Pancreas (tissue), 10 donors: Measurements from ENCODE around the gene KRT35. TPM values are rescaled to one million over a fixed set of nuclear protein-coding genes. Genes with fewer than 3 reads are reported as not detected.

Experiments used
- ATAC-seq, 4 donors: fragments of 200-7000 bp; cut with Tn5 transposase; one replicate each; pipeline versions ENCODE4 v1.8.0 to v1.9.1; 2020; ENCODE audit warnings: mild to moderate bottlenecking in 4 of 4, moderate library complexity in 4 of 4
- DNase-seq, 6 donors: peaks; one replicate each; pipeline ENCODE4 v3.0.0-alpha.2; 2020
- FAIRE-seq: peaks from 2 replicates; lab custom pipeline; 2012; peaks lifted over from hg19 to GRCh38; lab: Jason Lieb, UNC
- H3K27ac ChIP-seq, 4 donors: fragments of 200-600 bp; sonication (generic); 1 replicate in 3 of 4; 2 replicates in 1 of 4; pipeline versions ENCODE4 v1.5.0 to v1.8.0; 2020
- H3K27me3 ChIP-seq, 4 donors: fragments of 200-600 bp; one replicate each; pipeline ENCODE4 v1.8.0; 2021
- H3K36me3 ChIP-seq, 3 donors: fragments of 200-600 bp; sonication (generic) in 1 of 3; one replicate each; pipeline versions ENCODE4 v1.5.0 to v1.8.0; 2020 to 2021
- H3K4me1 ChIP-seq, 3 donors: fragments of 200-600 bp; one replicate each; pipeline ENCODE4 v1.8.0; 2021
- H3K4me3 ChIP-seq, 4 donors: fragments of 200-600 bp; sonication (generic) in 2 of 4; one replicate each; pipeline versions ENCODE4 v1.5.0 to v1.8.0; 2020 to 2021
- H3K9me3 ChIP-seq, 4 donors: fragments of 200-600 bp; one replicate each; pipeline ENCODE4 v1.8.0; 2021
- CTCF ChIP-seq, 4 donors: fragments of 200-600 bp; sonication (generic) in 3 of 4; IDR thresholded peaks; one replicate each; pipeline versions ENCODE4 v1.5.0 to v1.8.0; 2021; ENCODE audit warnings: antibody characterized with exemption in 4 of 4
- WGBS, 2 donors: extraction: QIAGEN DNeasy Blood & Tissue Kit; methylation state at CpG; one replicate each; pipeline ENCODE4 v1.1.7; 2013; 5-methylcytosine and 5-hydroxymethylcytosine counted together
- intact Hi-C, 3 donors: fragments of 100-400 bp; cut with DNase I; formaldehyde crosslinking; loops; one replicate each; pipeline versions ENCODE4 v1.11.1 to v1.14.2; 2022
- polyA plus RNA-seq, 2 donors: library from polyadenylated mRNA; stranded (reverse); fragments of 200-250 nt; gene quantifications; one replicate each; pipeline ENCODE4 v1.2.3, GENCODE V29; 2013
- total RNA-seq, 6 donors: library from RNA; stranded (reverse); fragmentation: NEBNext Ultra II Directional in 4 of 6; extraction: Animal tissue kit (Norgen Biotek cat#: 25700) in 4 of 6; gene quantifications; one replicate each; pipeline versions ENCODE4 v1.2.1 to v1.2.4, GENCODE V29; 2021 to 2023
- donor health status: healthy with polysubstance abuse.
- donor health status: DM: no; HTN: no; CAD: no; lungs with moderate emphysema.
- donor health status: DM: no; HTN: no; CAD: no.
- donor health status: control.
- donor health status: control.
- donor health status: Bipolar disorder and iron deficiency.
- donor health status: DM: yes; HTN: yes; CAD: no.
- donor health status: DM: no; HTN: no; CAD: no.
- donor health status: DM: no; HTN: no; CAD: no.
- donor health status: DM: yes; HTN: yes; CAD: no.

Gene KRT35
- total and polyA plus RNA-seq, 8 donors: not detected

- no peaks in the 10 kb centered on the region for H3K27me3 ChIP-seq
- ATAC-seq: no peak
- H3K4me1 ChIP-seq: no peaks in the 10 kb centered on the region
- no peak for TF ChIP-seq CTCF (IDR thresholded peaks at IDR 0.05)
- peak in 1 of 6 donors; percentile 26 for DNase-seq
- H3K36me3 ChIP-seq: no peaks in the 10 kb centered on the region
- H3K9me3 ChIP-seq: no peaks in the 10 kb centered on the region
- no peak for FAIRE-seq
- no peak overlapping the region for H3K27ac ChIP-seq
- no peak overlapping the region for H3K4me3 ChIP-seq
- intact Hi-C loops: no loop called here
- WGBS, 2 donors: 64 to 71% methylated on average over 8 of the region's 8 CpGs
Observed at GRCh38 chr17:41484920-41485904, 4.3 kb upstream of the KRT35 start.

- no peak for TF ChIP-seq CTCF (IDR thresholded peaks at IDR 0.05)
- 66 to 68% methylated on average over 7 of the region's 7 CpGs for WGBS, 2 donors
- ATAC-seq (peak in 2 of 4 donors; percentile 18 to 25), DNase-seq (no peak), FAIRE-seq (no peak)
- intact Hi-C loops: no loop called here
- Histone ChIP-seq H3K27me3 (no peaks in the 10 kb centered on the region), H3K9me3 (no peaks in the 10 kb centered on the region), H3K27ac (no peak overlapping the region), H3K4me1 (no peaks in the 10 kb centered on the region), H3K36me3 (no peaks in the 10 kb centered on the region), H3K4me3 (no peak overlapping the region)
Observed at GRCh38 chr17:41483991-41484826, 3.3 kb upstream of the KRT35 start.

- intact Hi-C loops: no loop called here
Observed at GRCh38 chr17:41483531-41483930, 2.6 kb upstream of the KRT35 start.

GRCh38 chr17:41480581-41480980 is 370 bp downstream of the KRT35 start:
- WGBS, 2 donors: 86 to 94% methylated on average over 10 of the region's 10 CpGs
- DNase-seq: no peak
- H3K27me3 ChIP-seq: no peaks in the 10 kb centered on the region
- no peaks in the 10 kb centered on the region for H3K4me1 ChIP-seq
- intact Hi-C loops: no loop called here
- no peak overlapping the region for H3K4me3 ChIP-seq
- no peak for FAIRE-seq
- no peak overlapping the region for H3K27ac ChIP-seq
- no peaks in the 10 kb centered on the region for H3K9me3 ChIP-seq
- TF ChIP-seq CTCF (IDR thresholded peaks at IDR 0.05): no peak
- H3K36me3 ChIP-seq: no peaks in the 10 kb centered on the region
- ATAC-seq: no peak

More at GRCh38 chr17:41483531-41483930, 2.6 kb upstream of the KRT35 start:
- Histone ChIP-seq H3K4me1 (no peaks in the 10 kb centered on the region), H3K9me3 (no peaks in the 10 kb centered on the region), H3K27me3 (no peaks in the 10 kb centered on the region), H3K36me3 (no peaks in the 10 kb centered on the region), H3K27ac (no peak overlapping the region), H3K4me3 (no peak overlapping the region)
- no peak for TF ChIP-seq CTCF (IDR thresholded peaks at IDR 0.05)
- no peak for DNase-seq
- FAIRE-seq: no peak
- ATAC-seq: no peak
- WGBS, 2 donors: 51 to 53% methylated on average over 9 of the region's 9 CpGs
